IPS-15b (cell line): ENCODE results near the gene SLC35F6.

ENCODE experiments used
- H3K27me3 ChIP-seq: one replicate; pipeline ENCODE4 v1.6.1; 2013; ENCODE audit warnings: low read length; ENCODE audit not compliant: control insufficient read depth, insufficient read depth
- H3K36me3 ChIP-seq: one replicate; pipeline ENCODE4 v1.6.1; 2013; ENCODE audit warnings: low read length; ENCODE audit not compliant: control insufficient read depth, insufficient read depth
- H3K4me1 ChIP-seq: one replicate; pipeline ENCODE4 v1.6.1; 2013; ENCODE audit warnings: mild to moderate bottlenecking, low read length; ENCODE audit not compliant: control insufficient read depth, insufficient read depth
- H3K4me3 ChIP-seq: one replicate; pipeline ENCODE4 v1.5.1; 2013; ENCODE audit warnings: low read depth, low read length
- H3K9ac ChIP-seq: one replicate; pipeline ENCODE4 v1.6.1; 2013; ENCODE audit warnings: low read depth, mild to moderate bottlenecking, low read length
- H3K9me3 ChIP-seq: one replicate; pipeline ENCODE4 v1.6.1; 2013; ENCODE audit warnings: mild to moderate bottlenecking, low read length; ENCODE audit not compliant: control insufficient read depth, insufficient read depth

SLC35F6 gene, protein sequence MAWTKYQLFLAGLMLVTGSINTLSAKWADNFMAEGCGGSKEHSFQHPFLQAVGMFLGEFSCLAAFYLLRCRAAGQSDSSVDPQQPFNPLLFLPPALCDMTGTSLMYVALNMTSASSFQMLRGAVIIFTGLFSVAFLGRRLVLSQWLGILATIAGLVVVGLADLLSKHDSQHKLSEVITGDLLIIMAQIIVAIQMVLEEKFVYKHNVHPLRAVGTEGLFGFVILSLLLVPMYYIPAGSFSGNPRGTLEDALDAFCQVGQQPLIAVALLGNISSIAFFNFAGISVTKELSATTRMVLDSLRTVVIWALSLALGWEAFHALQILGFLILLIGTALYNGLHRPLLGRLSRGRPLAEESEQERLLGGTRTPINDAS

GRCh38 chr2:26764078-26764887 lies at the start of gene SLC35F6:
SLC35F6 (plus strand) TSS chr2:26764284; CDS start chr2:26764350, 66 bp downstream.
- Histone ChIP-seq H3K9me3 (no peaks in the 10 kb centered on the region), H3K4me3 (peak within 1 kb of the TSS; percentile 83), H3K4me1 (peaks cover 5% of the 10 kb centered on the region), H3K9ac (peak within 1 kb of the TSS; percentile 81), H3K36me3 (no peaks in the 10 kb centered on the region), H3K27me3 (peaks cover 12% of the 10 kb centered on the region)

DNA sequence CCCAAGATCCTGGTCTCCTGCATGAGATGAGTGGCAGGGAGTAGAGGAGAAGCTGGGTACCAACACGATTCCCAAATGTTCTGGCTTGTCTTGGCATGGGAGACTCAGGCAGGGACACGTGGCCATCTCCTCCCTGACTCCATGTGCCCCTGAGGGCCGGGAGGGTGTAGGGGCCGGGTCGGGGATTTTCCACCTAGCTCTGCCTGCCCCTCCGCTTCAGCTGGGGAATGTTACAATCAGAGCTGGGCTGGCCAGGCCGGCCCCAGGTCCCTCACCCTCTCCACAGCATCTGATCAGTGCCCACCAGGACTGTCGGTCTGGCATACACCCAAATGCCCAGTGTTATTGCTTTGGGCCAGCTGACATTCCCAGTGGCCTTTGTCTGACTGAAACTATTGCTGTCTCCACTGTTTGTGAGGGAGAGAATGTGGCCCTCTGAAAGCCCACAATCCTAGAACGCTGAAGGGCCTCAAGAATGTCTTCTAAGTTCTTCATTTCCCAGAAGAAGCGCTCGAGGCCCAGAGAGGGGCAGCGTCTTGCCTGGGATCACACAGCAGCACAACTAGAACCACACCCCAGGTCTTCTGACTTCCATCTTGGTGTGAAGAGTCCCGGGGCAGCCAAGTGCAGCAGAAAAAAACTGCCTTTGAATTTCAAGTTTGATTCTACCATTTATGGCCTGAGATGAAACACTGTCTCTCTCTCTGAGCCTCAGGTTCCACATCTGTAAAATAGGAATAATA lies 48.4 kb upstream of the SLC35F6 start:
- Histone ChIP-seq H3K4me3 (no peak overlapping the region), H3K9ac (no peak overlapping the region), H3K4me1 (no peaks in the 10 kb centered on the region), H3K9me3 (no peaks in the 10 kb centered on the region), H3K36me3 (no peaks in the 10 kb centered on the region), H3K27me3 (no peaks in the 10 kb centered on the region)

DNA sequence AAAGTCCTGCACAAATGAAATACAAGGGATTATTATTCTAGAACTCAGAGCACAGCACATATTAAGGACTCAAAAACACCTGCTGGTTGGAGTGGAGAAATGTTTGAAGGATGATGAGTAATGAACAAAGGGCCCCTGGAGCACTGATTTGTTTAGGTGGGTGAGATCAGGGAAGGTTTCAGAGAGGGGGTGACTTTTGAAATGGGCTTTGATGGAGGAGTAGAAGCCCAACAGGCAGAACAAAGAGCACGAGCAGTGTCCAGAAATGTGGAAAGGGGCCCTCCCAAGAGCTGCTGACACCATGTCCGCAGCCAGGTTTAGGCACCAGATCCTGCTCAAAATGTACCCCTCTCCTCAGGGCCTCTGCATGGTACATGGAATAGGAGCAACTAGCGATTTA lies 47.7 kb upstream of the SLC35F6 start:
- H3K36me3 ChIP-seq = no peaks in the 10 kb centered on the region
- H3K4me1 ChIP-seq = no peaks in the 10 kb centered on the region
- H3K9me3 ChIP-seq = no peaks in the 10 kb centered on the region
- no peaks in the 10 kb centered on the region for H3K27me3 ChIP-seq
- H3K9ac ChIP-seq = no peak overlapping the region
- no peak overlapping the region for H3K4me3 ChIP-seq

DNA sequence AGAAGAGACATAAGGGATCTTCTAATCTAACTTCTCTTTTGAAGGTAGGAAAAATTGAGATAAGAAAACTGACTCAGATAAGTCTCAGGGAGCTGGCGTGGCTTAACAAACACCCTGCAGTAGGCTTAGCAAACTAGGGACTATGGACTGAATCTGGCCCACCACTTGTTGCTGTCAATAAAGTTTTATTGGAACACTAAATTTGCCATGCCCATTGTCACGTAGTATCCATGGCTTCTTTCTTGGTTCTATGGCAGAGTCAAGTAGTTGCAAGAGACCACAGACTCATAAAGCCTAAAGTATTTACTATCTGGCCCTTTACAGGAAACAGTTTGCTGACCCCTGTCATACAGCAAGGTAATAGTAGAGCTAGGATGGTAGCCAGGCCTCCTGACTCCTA lies 47.3 kb upstream of the SLC35F6 start:
- Histone ChIP-seq H3K9ac (no peak overlapping the region), H3K36me3 (no peaks in the 10 kb centered on the region), H3K27me3 (no peaks in the 10 kb centered on the region), H3K9me3 (no peaks in the 10 kb centered on the region), H3K4me1 (no peaks in the 10 kb centered on the region), H3K4me3 (no peak overlapping the region)

- Histone ChIP-seq H3K4me3 (no peak overlapping the region), H3K36me3 (no peaks in the 10 kb centered on the region), H3K9me3 (no peaks in the 10 kb centered on the region), H3K9ac (no peak overlapping the region), H3K4me1 (no peaks in the 10 kb centered on the region), H3K27me3 (no peaks in the 10 kb centered on the region)
Observed at GRCh38 chr2:26717362-26717761, 46.7 kb upstream of the SLC35F6 start.

GRCh38 chr2:26718949-26719686 lies 45.0 kb upstream of the SLC35F6 start:
- H3K4me1 ChIP-seq = no peaks in the 10 kb centered on the region
- no peak overlapping the region for H3K9ac ChIP-seq
- H3K36me3 ChIP-seq = no peaks in the 10 kb centered on the region
- no peaks in the 10 kb centered on the region for H3K9me3 ChIP-seq
- H3K4me3 ChIP-seq = no peak overlapping the region
- H3K27me3 ChIP-seq = no peaks in the 10 kb centered on the region

DNA sequence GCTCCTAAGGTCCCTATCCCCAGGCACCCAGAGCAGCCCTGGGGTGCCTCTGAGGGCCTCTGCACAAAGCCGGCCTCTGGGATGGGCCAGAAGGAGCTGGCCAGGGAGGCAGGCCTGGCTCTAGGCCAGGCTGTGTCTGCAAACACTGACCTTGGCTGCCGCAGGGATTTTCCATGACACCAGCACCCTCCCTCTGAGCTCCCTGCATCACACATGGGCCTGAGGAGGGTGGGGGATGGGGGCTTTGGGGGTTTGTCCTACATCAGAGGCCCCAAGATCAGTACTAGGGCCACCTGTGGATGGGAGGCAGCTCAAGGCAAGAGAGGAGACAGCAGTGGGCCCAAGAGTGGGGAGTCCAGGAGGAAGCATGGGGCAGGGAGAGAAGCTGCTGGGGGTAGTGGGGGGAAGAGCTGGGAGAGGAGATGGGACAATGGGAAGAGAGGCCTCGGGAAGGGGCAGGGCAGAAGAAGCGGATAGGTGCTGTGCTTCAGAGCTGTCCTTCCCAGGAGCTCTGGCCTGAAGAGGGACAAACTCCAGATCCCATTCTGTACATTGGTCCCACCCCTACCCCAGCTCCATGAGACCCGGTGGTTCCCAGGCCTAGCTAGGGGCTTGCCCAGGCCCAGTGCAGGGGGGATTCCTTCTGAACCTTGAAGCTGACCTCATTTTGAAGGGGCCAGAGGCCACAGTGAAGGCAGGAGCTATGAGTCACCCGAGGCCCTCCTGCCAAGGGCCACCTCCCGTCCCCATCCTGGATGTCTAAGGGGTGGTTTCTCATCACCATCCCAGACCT lies 43.6 kb upstream of the SLC35F6 start:
- Histone ChIP-seq H3K27me3 (no peaks in the 10 kb centered on the region), H3K36me3 (no peaks in the 10 kb centered on the region), H3K9ac (no peak overlapping the region), H3K9me3 (no peaks in the 10 kb centered on the region), H3K4me3 (no peak overlapping the region), H3K4me1 (no peaks in the 10 kb centered on the region)

DNA sequence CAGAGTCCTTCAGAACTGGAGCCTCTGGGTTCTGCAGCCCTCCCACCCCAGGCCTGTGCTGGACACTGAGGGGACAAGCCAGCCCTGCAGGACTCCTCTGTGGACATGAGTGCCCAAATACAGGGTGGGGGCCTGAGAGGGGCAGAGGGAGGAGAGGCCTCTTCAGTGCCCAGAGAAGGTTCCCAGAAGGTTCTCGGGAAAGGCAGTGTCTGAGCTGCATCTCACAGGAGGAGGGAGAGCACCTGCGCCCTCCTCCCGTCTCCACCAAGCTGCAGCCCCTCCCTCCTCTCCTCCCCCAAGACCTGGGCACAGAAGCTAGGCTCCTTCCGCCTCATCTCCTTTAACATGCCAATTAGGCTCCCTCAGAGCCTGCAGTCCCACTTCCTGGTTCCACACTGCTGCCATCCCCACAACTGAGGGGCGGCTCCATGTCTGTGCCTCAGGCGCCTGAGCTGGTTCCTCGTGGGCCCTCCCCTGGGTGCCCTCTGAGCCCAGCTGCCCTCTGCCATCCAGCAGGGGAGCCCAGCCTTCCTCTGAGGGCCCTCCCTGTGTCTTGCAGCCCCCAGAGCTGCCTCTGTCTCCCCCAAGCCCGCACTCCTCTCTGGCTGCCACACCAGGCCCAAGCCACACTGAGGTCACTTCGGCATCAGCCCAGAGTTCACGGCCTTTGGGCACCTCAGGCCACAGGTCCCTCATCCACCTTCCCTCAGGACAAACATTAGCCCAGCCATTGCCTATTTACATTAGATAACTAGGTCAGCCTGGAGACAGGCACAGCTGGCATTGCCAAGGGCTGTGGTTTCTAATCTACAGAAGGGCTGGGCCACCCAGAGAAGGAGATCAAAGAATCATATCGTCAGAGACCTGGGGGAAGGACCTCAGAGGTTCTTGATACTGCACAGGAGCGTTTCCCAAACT lies 42.7 kb upstream of the SLC35F6 start:
- Histone ChIP-seq H3K36me3 (no peaks in the 10 kb centered on the region), H3K4me3 (no peak overlapping the region), H3K9ac (no peak overlapping the region), H3K27me3 (no peaks in the 10 kb centered on the region), H3K4me1 (no peaks in the 10 kb centered on the region), H3K9me3 (no peaks in the 10 kb centered on the region)

- Histone ChIP-seq H3K4me1 (no peaks in the 10 kb centered on the region), H3K9me3 (no peaks in the 10 kb centered on the region), H3K9ac (no peak overlapping the region), H3K36me3 (no peaks in the 10 kb centered on the region), H3K27me3 (no peaks in the 10 kb centered on the region), H3K4me3 (no peak overlapping the region)
Observed at GRCh38 chr2:26722328-26722727, 41.8 kb upstream of the SLC35F6 start.

DNA sequence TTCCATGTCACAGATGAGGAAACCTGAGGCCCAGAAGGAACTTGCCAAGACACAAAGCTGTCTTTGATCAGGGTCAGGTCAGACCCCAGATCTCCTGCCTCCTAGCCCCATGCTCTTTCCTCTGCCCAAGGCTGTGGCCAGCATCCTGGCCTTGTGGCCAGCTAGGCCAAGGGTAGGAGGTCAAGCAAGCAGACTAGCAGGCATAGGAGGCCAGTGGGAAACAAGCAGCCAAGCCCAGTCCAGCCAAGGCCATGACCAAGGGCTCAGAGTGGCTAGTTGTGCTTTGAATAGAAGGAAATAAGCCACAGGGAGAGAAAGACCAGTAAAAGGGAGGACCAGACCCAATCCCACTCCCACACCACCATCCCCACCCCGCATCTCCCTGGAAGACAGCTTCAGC lies 41.2 kb upstream of the SLC35F6 start:
- Histone ChIP-seq H3K9ac (no peak overlapping the region), H3K9me3 (no peaks in the 10 kb centered on the region), H3K4me3 (no peak overlapping the region), H3K4me1 (no peaks in the 10 kb centered on the region), H3K27me3 (no peaks in the 10 kb centered on the region), H3K36me3 (no peaks in the 10 kb centered on the region)
